ENCODE measurements around the gene PALMD.
A peak's percentile ranks its signal among the peaks of the same experiment; 100 is the strongest.

Gene PALMD

GRCh38 chr1:99700020-99700419 is 54.1 kb downstream of the PALMD start:
- no peak overlapping the region for H3K4me3 ChIP-seq (ENCODE audit: low read length)
- DNase-seq (ENCODE audit: low read depth) = no peak
- no peak for TF ChIP-seq CTCF (IDR thresholded peaks at IDR 0.05; ENCODE audit: insufficient read depth, low read depth, low read length, missing control alignments)

- no peak for DNase-seq (ENCODE audit: low read depth)
- no peak overlapping the region for H3K4me3 ChIP-seq (ENCODE audit: low read length)
- TF ChIP-seq CTCF (IDR thresholded peaks at IDR 0.05; ENCODE audit: insufficient read depth, low read depth, low read length, missing control alignments) = no peak
Measured at GRCh38 chr1:99702221-99702620, 56.3 kb downstream of the PALMD start.

- no peak for TF ChIP-seq CTCF (IDR thresholded peaks at IDR 0.05; ENCODE audit: insufficient read depth, low read depth, low read length, missing control alignments)
- no peak overlapping the region for H3K4me3 ChIP-seq (ENCODE audit: low read length)
- DNase-seq (ENCODE audit: low read depth) = no peak
Measured at GRCh38 chr1:99704356-99704816, 58.5 kb downstream of the PALMD start.

GRCh38 chr1:99705385-99705784 is 59.5 kb downstream of the PALMD start:
- no peak overlapping the region for H3K4me3 ChIP-seq (ENCODE audit: low read length)
- no peak for TF ChIP-seq CTCF (IDR thresholded peaks at IDR 0.05; ENCODE audit: insufficient read depth, low read depth, low read length, missing control alignments)
- no peak for DNase-seq (ENCODE audit: low read depth)

GRCh38 chr1:99707535-99708142 is 61.7 kb downstream of the PALMD start:
- no peak overlapping the region for H3K4me3 ChIP-seq (ENCODE audit: low read length)
- TF ChIP-seq CTCF (IDR thresholded peaks at IDR 0.05; ENCODE audit: insufficient read depth, low read depth, low read length, missing control alignments) = peak; percentile 84
- DNase-seq (ENCODE audit: low read depth) = peak; percentile 69

- TF ChIP-seq CTCF (IDR thresholded peaks at IDR 0.05; ENCODE audit: insufficient read depth, low read depth, low read length, missing control alignments) = no peak
- H3K4me3 ChIP-seq (ENCODE audit: low read length) = no peak overlapping the region
- no peak for DNase-seq (ENCODE audit: low read depth)
Measured at GRCh38 chr1:99710994-99711393, 65.1 kb downstream of the PALMD start.

- no peak for TF ChIP-seq CTCF (IDR thresholded peaks at IDR 0.05; ENCODE audit: insufficient read depth, low read depth, low read length, missing control alignments)
- DNase-seq (ENCODE audit: low read depth) = no peak
- no peak overlapping the region for H3K4me3 ChIP-seq (ENCODE audit: low read length)
Measured at GRCh38 chr1:99713006-99713405, 67.1 kb downstream of the PALMD start.
